Stomach (tissue), 9 donors: ENCODE measurements around the gene SYT6. TPM values are rescaled to one million over a fixed set of nuclear protein-coding genes. Genes with fewer than 3 reads are reported as not detected.

Source experiments
- DNase-seq, 2 donors: peaks; one replicate each; pipeline versions ENCODE4 v3.0.0 to v3.0.0-alpha.2; 2013 to 2019
- H3K27ac ChIP-seq, 5 donors: fragments of 200-600 bp in 4 of 5; sonication (generic) in 4 of 5; one replicate each; pipeline ENCODE4 v1.5.1; 2013 to 2019; ENCODE audit warnings: mild to moderate bottlenecking in 1 of 5, moderate library complexity in 1 of 5
- H3K27me3 ChIP-seq, 3 donors: fragments of 200-600 bp; sonication (generic); one replicate each; pipeline ENCODE4 v1.5.1; 2017 to 2019; ENCODE audit warnings: mixed run types in 1 of 3
- H3K36me3 ChIP-seq, 4 donors: fragments of 200-600 bp; sonication (generic); 1 replicate in 3 of 4; 2 replicates in 1 of 4; pipeline ENCODE4 v1.5.1; 2016 to 2019
- H3K4me1 ChIP-seq, 4 donors: fragments of 200-600 bp; sonication (generic); one replicate each; pipeline ENCODE4 v1.5.1; 2016 to 2019
- H3K4me3 ChIP-seq, 4 donors: fragments of 200-600 bp; sonication (generic) in 3 of 4; one replicate each; pipeline ENCODE4 v1.5.1; 2016 to 2019; ENCODE audit warnings: mild to moderate bottlenecking in 1 of 4
- H3K9me3 ChIP-seq, 4 donors: fragments of 200-600 bp; sonication (generic); one replicate each; pipeline ENCODE4 v1.5.1; 2016 to 2019
- EP300 ChIP-seq: sonication (generic); formaldehyde crosslinking; IDR thresholded peaks from one replicate; pipeline ENCODE4 v1.6.1; 2017; ENCODE audit warnings: antibody characterized with exemption
- POLR2A ChIP-seq, 4 donors: fragments of 450-650 bp; IDR thresholded peaks; one replicate each; pipeline ENCODE4 v1.6.1; 2016; ENCODE audit warnings: antibody characterized with exemption in 4 of 4, control low read depth in 2 of 4, mild to moderate bottlenecking in 1 of 4, moderate library complexity in 1 of 4
- POLR2AphosphoS5 ChIP-seq, 3 donors: sonication (generic); formaldehyde crosslinking; IDR thresholded peaks; one replicate each; pipeline ENCODE4 v1.6.1; 2016; ENCODE audit warnings: antibody characterized with exemption in 3 of 3
- WGBS, 5 donors: extraction: QIAGEN DNeasy Blood & Tissue Kit in 3 of 5; methylation state at CpG; one replicate each; pipeline versions ENCODE4 v1.1.5 to v1.1.7; 2013 to 2018; 5-methylcytosine and 5-hydroxymethylcytosine counted together
- intact Hi-C: fragments of 100-400 bp; cut with DNase I; formaldehyde crosslinking; loops from one replicate; pipeline ENCODE4 v1.15.1; 2023; ENCODE audit warnings: low total_unique reads
- polyA plus RNA-seq, 3 donors: library from polyadenylated mRNA; stranded (reverse); fragments of 200-250 nt; gene quantifications; one replicate each; pipeline ENCODE4 v1.2.3, GENCODE V29; 2013
- total RNA-seq, 5 donors: library from RNA; depleted of rRNA; stranded (reverse); fragments of >200 nt; gene quantifications; one replicate each; pipeline versions ENCODE4 v1.1.0 to v1.2.3, GENCODE V29; 2014 to 2016
- TF ChIP-seq, protein P1 (sequence below), 7 experiments: fragments of 450-650 bp in 4 of 7; fragments of 200-600 bp in 3 of 7; sonication (generic) in 3 of 7; IDR thresholded peaks; one replicate each; pipeline ENCODE4 v1.5.1; 2016 to 2019; ENCODE audit warnings: antibody characterized with exemption in 7 of 7, control low read depth in 2 of 7, mild to moderate bottlenecking in 1 of 7
- donor health status: healthy with polysubstance abuse.
- donor health status: Bipolar disorder and iron deficiency.
- donor health status: healthy.

Gene SYT6
- total and polyA plus RNA-seq, 8 donors, result 0.18 to 86.6 (median 1.7) TPM; not detected in 4

DNA sequence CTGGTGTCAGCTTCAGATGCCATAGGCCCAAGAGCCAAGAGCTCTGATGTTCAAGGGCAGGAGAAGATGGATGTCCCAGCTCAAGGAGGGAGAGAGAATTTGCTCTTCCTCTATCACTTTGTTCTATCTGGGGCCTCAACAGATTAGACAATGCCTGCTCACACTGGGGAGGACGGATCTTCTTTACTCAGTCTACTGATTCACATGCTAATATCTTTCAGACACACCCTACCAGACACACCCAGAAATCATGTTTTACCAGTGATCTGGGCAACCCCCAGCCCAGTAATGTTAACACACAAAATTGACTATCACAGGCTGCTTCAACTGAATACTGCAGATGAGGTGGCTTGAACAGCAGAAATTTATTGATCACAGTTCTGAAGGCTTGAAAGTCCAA lies 105.4 kb downstream of the SYT6 start:
- Histone ChIP-seq H3K4me3 (no peak overlapping the region), H3K27ac (no peak overlapping the region), H3K9me3 (no peaks in the 10 kb centered on the region), H3K4me1 (peaks cover 0 to 5% (median 1%) of the 10 kb centered on the region in 4 donors), H3K36me3 (no peaks in the 10 kb centered on the region), H3K27me3 (no peaks in the 10 kb centered on the region)
- DNase-seq, result no peak
- intact Hi-C loops, result no loop called here
- TF ChIP-seq, protein P1, sequence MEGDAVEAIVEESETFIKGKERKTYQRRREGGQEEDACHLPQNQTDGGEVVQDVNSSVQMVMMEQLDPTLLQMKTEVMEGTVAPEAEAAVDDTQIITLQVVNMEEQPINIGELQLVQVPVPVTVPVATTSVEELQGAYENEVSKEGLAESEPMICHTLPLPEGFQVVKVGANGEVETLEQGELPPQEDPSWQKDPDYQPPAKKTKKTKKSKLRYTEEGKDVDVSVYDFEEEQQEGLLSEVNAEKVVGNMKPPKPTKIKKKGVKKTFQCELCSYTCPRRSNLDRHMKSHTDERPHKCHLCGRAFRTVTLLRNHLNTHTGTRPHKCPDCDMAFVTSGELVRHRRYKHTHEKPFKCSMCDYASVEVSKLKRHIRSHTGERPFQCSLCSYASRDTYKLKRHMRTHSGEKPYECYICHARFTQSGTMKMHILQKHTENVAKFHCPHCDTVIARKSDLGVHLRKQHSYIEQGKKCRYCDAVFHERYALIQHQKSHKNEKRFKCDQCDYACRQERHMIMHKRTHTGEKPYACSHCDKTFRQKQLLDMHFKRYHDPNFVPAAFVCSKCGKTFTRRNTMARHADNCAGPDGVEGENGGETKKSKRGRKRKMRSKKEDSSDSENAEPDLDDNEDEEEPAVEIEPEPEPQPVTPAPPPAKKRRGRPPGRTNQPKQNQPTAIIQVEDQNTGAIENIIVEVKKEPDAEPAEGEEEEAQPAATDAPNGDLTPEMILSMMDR (IDR thresholded peaks at IDR 0.05), result no peak
- WGBS, 5 donors, result 65 to 77% (median 75%) methylated on average over 1 of the region's 1 CpG

- TF ChIP-seq POLR2A (IDR thresholded peaks at IDR 0.05), result no peak
- no peak for TF ChIP-seq EP300
- TF ChIP-seq, protein P1 (IDR thresholded peaks at IDR 0.05), result no peak
- no peak for TF ChIP-seq POLR2AphosphoS5 (IDR thresholded peaks at IDR 0.05)
- Histone ChIP-seq H3K4me1 (peaks cover 0 to 11% (median 3%) of the 10 kb centered on the region in 4 donors), H3K27ac (no peak overlapping the region), H3K9me3 (no peaks in the 10 kb centered on the region), H3K36me3 (no peaks in the 10 kb centered on the region), H3K27me3 (no peaks in the 10 kb centered on the region), H3K4me3 (no peak overlapping the region)
- no peak for DNase-seq
- intact Hi-C loops, result no loop called here
- WGBS, 5 donors, result 50 to 56% (median 54%) methylated on average over 5 of the region's 5 CpGs
Observed at GRCh38 chr1:114043548-114043947, 110.1 kb downstream of the SYT6 start.

- peaks cover 0 to 11% (median 3%) of the 10 kb centered on the region in 4 donors for H3K4me1 ChIP-seq
- WGBS, 5 donors, result 12 to 23% (median 16%) methylated on average over 4 of the region's 4 CpGs
- TF ChIP-seq POLR2A (IDR thresholded peaks at IDR 0.05), result no peak
- TF ChIP-seq, protein P1 (IDR thresholded peaks at IDR 0.05), result no peak
- TF ChIP-seq POLR2AphosphoS5 (IDR thresholded peaks at IDR 0.05), result no peak
- no peak for TF ChIP-seq EP300
- no peaks in the 10 kb centered on the region for H3K9me3 ChIP-seq
- peak in 1 of 2 donors; percentile 36 for DNase-seq
- no peaks in the 10 kb centered on the region for H3K36me3 ChIP-seq
- intact Hi-C loops, result no loop called here
- H3K27me3 ChIP-seq, result no peaks in the 10 kb centered on the region
- H3K4me3 ChIP-seq, result no peak overlapping the region
- no peak overlapping the region for H3K27ac ChIP-seq
Observed at GRCh38 chr1:114043054-114043453, 110.6 kb downstream of the SYT6 start.

GRCh38 chr1:114040273-114041015 lies 113.2 kb downstream of the SYT6 start:
- no peak overlapping the region for H3K27ac ChIP-seq
- H3K27me3 ChIP-seq, result no peaks in the 10 kb centered on the region
- no peaks in the 10 kb centered on the region for H3K9me3 ChIP-seq
- H3K4me3 ChIP-seq, result no peak overlapping the region
- WGBS, 5 donors, result 53 to 65% (median 57%) methylated on average over 4 of the region's 4 CpGs
- TF ChIP-seq EP300 (no peak), POLR2AphosphoS5 (IDR thresholded peaks at IDR 0.05) (no peak), POLR2A (IDR thresholded peaks at IDR 0.05) (no peak)
- TF ChIP-seq, protein P1 (IDR thresholded peaks at IDR 0.05), result no peak
- no peaks in the 10 kb centered on the region for H3K36me3 ChIP-seq
- peaks cover 0 to 11% (median 3%) of the 10 kb centered on the region in 4 donors for H3K4me1 ChIP-seq
- intact Hi-C loops, result no loop called here
- no peak for DNase-seq

Other genes with a start within 250 kb of the SYT6 start
- gene AP4B1, start 249.1 kb downstream of the SYT6 start, total RNA-seq, result 10 to 100 TPM in 3 of 5 donors, 1 to 10 TPM in 2; 4.0 to 34.0 (median 11.7) TPM
- gene AP4B1, start 249.1 kb downstream of the SYT6 start, polyA plus RNA-seq, result 10 to 100 TPM in 2 of 3 donors, 1 to 10 TPM in 1; 8.8 to 21.5 (median 11.8) TPM
- gene DCLRE1B, start 248.5 kb downstream of the SYT6 start, total RNA-seq, result 1 to 10 TPM in 2 of 5 donors, under 1 TPM in 1, not detected in 2; 0.45 to 3.9 (median 3.0) TPM
- gene DCLRE1B, start 248.5 kb downstream of the SYT6 start, polyA plus RNA-seq, result 1 to 10 TPM; 1.2 to 2.2 (median 1.6) TPM
- 10 to 100 TPM; 22.0 to 70.3 (median 42.0) TPM for gene HIPK1, start 224.5 kb downstream of the SYT6 start, total RNA-seq
- gene HIPK1, start 224.5 kb downstream of the SYT6 start, polyA plus RNA-seq, result 10 to 100 TPM in 2 of 3 donors, 1 to 10 TPM in 1; 8.7 to 22.6 (median 12.8) TPM
- gene OLFML3, start 174.4 kb downstream of the SYT6 start, total RNA-seq, result 10 to 100 TPM in 4 of 5 donors, 1 to 10 TPM in 1; 2.9 to 84.3 (median 32.7) TPM
- gene OLFML3, start 174.4 kb downstream of the SYT6 start, polyA plus RNA-seq, result 10 to 100 TPM; 16.6 to 23.1 (median 19.9) TPM